ENCODE data around the gene NCR3LG1.

DNA sequence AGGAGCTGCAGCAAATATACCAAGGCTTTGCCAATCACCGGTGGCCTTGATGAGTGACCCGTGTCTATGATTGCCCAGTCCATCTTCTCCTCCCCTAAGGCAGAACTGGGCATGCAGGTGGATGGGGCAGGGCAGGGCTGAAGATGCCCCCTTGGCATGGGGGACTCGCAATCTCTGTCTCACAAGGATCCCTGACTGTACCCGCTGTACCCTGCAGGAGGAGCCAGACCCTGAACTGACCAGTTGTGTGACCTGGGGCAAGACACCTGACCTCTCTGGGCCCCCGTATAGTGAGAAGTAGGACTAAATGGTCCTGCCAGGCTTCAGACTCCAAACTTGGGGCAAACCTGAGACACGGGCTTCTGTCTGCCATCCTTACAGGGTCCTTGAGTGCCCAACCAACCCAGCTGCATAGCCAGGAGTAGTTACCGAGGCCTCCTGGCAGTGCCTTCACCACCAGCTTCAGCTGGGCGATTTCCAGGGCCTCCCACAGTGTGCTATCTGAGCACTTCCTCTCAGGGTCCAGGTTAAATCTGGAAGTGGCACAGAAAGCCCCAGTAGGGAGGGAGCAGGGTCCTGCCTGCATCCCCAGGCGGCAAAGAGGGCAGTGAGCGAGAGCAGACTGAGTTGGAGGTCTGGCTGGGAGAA lies 43.3 kb downstream of the NCR3LG1 start:
- no peak for TF ChIP-seq EZH2 (IDR thresholded peaks at IDR 0.05)
- no peak for TF ChIP-seq POLR2AphosphoS5 (IDR thresholded peaks at IDR 0.05; ENCODE audit: borderline replicate concordance, low read depth, low read length)

All from SK-N-MC (cell line).